ENCODE results near the gene ATP6V0A1.
"Not testable (repeated sequence)": the region's sequence is repeated elsewhere in the genome, so short reads cannot be mapped to it uniquely, and the experiment has no call there.

The ATP6V0A1 gene

DNA sequence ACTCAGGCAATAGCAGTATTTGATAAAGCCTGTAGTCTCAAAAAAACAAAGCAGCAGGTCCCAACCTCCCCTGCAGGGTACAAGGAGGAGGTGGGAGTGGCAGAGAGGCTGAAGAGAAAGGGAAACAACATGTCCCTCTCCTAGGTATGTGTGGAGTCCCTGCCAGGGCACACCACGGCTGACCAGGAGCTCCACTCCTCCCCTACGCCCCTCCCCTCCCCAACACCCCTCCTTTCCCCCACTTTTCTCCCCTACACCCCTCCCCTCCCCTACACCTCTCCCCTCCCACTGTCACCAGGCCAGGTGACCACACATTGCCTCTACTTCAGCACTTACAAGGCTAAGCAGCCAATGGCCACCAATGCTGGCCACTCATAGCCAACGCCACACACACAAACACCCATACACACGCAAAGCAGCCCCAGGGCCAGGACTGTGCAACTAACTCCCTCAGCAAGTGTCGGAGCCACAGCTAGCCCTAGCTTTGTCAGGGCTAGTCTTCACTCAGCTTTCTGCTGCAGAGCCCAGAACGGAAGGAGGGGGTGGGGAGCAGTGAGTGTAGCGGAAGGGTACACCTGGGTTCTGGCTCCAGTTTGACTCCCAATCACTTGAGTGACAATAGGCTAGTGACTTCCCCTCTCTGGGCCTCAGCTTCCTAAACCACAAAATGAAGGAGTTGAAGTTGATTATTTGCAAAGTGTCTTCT lies 43.8 kb upstream of the ATP6V0A1 start:
- no peak overlapping the region for H3K4me3 ChIP-seq (ENCODE audit: control insufficient read depth, low read depth, low read length)
- TF ChIP-seq, protein P1, sequence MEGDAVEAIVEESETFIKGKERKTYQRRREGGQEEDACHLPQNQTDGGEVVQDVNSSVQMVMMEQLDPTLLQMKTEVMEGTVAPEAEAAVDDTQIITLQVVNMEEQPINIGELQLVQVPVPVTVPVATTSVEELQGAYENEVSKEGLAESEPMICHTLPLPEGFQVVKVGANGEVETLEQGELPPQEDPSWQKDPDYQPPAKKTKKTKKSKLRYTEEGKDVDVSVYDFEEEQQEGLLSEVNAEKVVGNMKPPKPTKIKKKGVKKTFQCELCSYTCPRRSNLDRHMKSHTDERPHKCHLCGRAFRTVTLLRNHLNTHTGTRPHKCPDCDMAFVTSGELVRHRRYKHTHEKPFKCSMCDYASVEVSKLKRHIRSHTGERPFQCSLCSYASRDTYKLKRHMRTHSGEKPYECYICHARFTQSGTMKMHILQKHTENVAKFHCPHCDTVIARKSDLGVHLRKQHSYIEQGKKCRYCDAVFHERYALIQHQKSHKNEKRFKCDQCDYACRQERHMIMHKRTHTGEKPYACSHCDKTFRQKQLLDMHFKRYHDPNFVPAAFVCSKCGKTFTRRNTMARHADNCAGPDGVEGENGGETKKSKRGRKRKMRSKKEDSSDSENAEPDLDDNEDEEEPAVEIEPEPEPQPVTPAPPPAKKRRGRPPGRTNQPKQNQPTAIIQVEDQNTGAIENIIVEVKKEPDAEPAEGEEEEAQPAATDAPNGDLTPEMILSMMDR (IDR thresholded peaks at IDR 0.05; ENCODE audit: control insufficient read depth, insufficient read depth, low read depth, low read length, missing control alignments) = no peak
- no peak for DNase-seq (ENCODE audit: low read depth)

DNA sequence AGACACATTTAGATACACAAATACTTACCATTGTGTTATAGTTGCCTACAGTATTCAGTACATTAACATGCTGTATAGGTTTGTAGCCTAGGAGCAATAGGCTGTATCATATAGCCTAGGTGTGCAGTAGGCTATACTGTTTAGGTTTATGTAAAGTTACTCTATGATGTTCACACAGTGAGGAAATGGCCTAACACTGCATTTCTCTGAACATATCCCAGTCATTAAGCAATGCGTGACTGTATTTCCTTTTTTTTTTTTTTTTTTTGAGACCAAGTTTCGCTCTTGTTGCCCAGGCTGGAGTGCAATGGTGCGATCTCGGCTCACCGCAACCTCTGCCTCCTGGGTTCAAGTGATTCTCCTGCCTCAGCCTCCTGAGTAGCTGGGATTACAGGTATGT lies 40.7 kb upstream of the ATP6V0A1 start:
- DNase-seq (ENCODE audit: low read depth); H3K4me3 ChIP-seq (ENCODE audit: control insufficient read depth, low read depth, low read length): not testable (repeated sequence)

DNA sequence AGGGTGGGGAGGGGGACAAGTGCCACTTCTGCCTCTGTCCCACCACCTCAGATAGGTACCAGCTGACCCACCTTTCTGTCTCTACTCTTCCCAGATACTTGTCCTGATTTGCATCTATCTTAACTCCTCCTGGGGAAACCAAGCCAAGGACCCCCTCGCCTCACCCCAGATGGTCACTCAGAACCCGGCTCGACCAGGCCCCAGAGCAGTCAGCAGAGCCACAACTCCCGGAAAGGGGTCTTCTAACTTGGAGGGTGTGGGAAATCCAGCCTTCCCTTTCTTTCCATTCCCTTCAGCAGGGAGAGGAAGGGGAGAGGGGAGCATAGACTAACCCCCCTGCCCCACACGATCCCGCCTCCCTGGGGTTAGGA lies 37.6 kb upstream of the ATP6V0A1 start:
- TF ChIP-seq, protein P1 (IDR thresholded peaks at IDR 0.05; ENCODE audit: control insufficient read depth, insufficient read depth, low read depth, low read length, missing control alignments) = no peak
- peak overlapping the region; percentile 91 for H3K4me3 ChIP-seq (ENCODE audit: control insufficient read depth, low read depth, low read length)
- no peak for DNase-seq (ENCODE audit: low read depth)

DNA sequence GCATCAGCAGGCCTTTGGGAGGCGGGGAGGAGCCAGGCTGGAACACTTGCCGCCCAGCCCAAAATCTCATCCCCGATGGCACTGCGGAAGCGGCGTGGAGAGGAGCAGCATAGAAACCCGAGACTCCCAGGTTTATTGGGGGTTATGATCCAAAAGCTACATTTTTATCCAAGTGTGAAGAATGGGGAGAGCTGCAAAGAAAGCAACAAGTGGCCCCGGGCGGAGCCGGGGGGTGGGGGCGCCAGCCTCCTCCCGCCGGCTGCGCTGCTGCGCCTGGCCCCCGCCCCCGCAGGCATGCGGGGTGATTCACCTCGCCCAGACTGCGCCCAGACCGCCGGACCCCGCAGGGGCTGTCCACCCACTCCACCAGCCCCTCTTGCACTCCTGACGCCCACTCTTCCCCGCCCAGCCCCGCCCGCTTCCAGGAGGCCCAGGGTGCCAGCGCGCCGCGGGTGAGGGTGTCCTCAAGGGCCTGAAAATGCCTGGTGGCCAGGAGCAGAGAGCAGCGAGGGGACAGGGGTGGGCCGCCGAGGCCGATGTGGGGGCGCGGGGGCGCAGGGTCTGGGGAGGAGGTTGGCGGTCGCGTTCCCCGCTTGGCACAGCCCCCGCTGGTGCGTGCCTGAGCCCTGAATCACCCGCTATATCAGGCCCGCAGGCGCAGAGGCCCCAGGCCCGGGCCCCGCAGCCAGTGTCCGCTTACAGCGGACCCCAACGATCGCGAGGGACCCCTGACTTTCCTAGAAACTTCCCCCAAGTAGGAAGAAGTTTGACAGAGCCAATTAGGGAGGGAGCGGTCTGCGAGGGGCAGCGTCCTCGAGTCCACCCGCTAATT lies 37.0 kb upstream of the ATP6V0A1 start:
- DNase-seq (ENCODE audit: low read depth) = no peak
- TF ChIP-seq, protein P1 (IDR thresholded peaks at IDR 0.05; ENCODE audit: control insufficient read depth, insufficient read depth, low read depth, low read length, missing control alignments) = no peak
- peak overlapping the region; percentile 91 for H3K4me3 ChIP-seq (ENCODE audit: control insufficient read depth, low read depth, low read length)

DNA sequence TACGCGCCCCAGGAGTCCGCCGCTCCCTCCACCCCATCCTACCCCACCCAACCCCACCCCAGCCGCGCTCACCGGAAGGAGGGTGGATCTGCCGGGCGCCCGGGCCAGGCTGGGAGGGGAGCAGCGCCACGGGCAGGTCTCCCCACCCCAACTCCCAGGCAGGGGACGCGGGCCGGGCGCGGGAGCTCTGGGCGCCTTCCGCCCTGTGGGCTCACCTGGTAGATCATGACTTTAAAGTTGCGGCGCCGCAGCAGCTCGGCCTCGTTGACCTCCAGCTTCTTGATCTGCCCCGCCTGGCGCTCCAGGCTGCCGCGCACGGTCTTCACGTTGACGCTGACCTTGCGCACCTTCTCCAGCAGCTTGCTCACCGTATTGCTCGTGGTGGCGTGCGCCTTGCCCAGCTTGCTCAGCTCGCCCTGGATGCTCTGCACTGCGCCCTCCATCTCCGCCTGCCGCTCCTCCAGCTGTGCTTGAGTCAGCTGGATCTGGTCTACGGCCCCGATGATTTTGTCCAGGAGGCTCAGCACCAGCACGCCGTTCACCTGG lies 36.2 kb upstream of the ATP6V0A1 start:
- TF ChIP-seq, protein P1 (IDR thresholded peaks at IDR 0.05; ENCODE audit: control insufficient read depth, insufficient read depth, low read depth, low read length, missing control alignments) = no peak
- peak overlapping the region; percentile 91 for H3K4me3 ChIP-seq (ENCODE audit: control insufficient read depth, low read depth, low read length)
- no peak for DNase-seq (ENCODE audit: low read depth)

DNA sequence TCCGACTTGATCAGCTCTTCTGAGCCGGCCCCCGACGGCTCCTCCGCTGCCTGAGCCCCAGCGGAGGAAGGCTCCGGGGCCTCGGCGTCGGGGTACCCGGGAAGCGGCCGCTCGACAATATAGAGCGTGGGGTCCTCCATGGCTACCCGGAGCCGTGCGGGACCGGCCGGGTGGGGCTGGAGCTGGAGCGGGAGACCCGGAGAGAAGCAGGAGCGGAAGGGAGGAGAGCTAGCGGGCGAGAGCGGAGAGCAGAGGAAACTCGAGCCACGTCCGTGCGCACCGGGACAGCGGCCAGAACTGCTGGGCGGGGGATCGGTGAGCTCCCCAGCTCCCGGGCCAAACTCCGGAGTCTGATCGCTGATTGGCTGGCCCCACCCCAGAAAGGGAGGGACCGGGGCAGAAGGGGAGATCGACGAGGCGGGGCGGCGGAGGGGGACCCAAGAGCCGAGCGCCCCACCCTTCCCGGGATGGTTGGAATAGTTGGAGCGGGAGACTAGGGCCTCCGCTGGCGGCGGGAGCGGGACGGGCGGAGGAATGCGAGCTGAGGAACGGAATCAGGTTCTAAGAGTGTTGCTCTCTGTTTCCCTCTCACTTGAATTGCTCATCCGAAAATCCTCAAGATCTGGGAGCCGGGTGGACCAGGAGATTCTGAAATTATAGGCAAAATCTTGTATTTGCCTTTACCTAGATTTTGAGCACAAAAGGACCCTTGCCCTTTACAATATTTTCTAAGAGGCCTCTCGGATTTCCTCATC lies 35.5 kb upstream of the ATP6V0A1 start, which contains the start of gene CAVIN1:
TSS of gene CAVIN1 (minus strand) at position 299 of the 755 bp plus-strand sequence. CDS start at position 140, 159 bp downstream.
- DNase-seq (ENCODE audit: low read depth) = peak; percentile 92
- TF ChIP-seq, protein P1 (IDR thresholded peaks at IDR 0.05; ENCODE audit: control insufficient read depth, insufficient read depth, low read depth, low read length, missing control alignments) = no peak
- H3K4me3 ChIP-seq (ENCODE audit: control insufficient read depth, low read depth, low read length) = peak within 1 kb of the TSS; percentile 91
